K562 (cell line): ENCODE data around the gene PRSS21. TPM values are rescaled to one million over a fixed set of nuclear protein-coding genes. Genes with fewer than 3 reads are reported as not detected.

ENCODE experiments used
- CAMTA2 ChIP-seq: fragments of 250-450 bp; sonication (Bioruptor Pico); conservative IDR thresholded peaks from 2 replicates; pipeline ENCODE4 v1.5.1; 2022
- FOXJ2 ChIP-seq: fragments of 200-800 bp; sonication (Bioruptor generic); IDR thresholded peaks from 2 replicates; pipeline ENCODE4 v1.6.1; 2016; ENCODE audit warnings: missing genetic modification characterization, missing compliant biosample characterization
- FOXK1 ChIP-seq: sonication (generic); formaldehyde crosslinking; IDR thresholded peaks from 2 replicates; pipeline ENCODE4 v1.8.0; 2022; ENCODE audit warnings: missing genetic modification reagents, mild to moderate bottlenecking, borderline replicate concordance
- MECOM ChIP-seq: fragments of 250-450 bp; sonication (Bioruptor Pico); IDR thresholded peaks from 2 replicates; pipeline ENCODE4 v1.8.0; 2022; ENCODE audit warnings: inconsistent platforms
- NFRKB ChIP-seq: fragments of 450-650 bp; IDR thresholded peaks from 2 replicates; pipeline ENCODE4 v1.6.1; 2016; ENCODE audit warnings: low read depth
- POU5F1 ChIP-seq: fragments of 150-350 bp; IDR thresholded peaks from 2 replicates; pipeline ENCODE4 v1.6.1; 2014; ENCODE audit warnings: borderline replicate concordance, low read length, low read depth, mild to moderate bottlenecking; ENCODE audit not compliant: partially characterized antibody
- STAT5A ChIP-seq: IDR thresholded peaks from 2 replicates; pipeline ENCODE4 v1.6.1; 2012; ENCODE audit warnings: low read length, inconsistent platforms, borderline replicate concordance
- XRCC4 ChIP-seq: IDR thresholded peaks from one replicate; pipeline ENCODE4 v1.6.1; 2011; ENCODE audit not compliant: insufficient read depth, insufficient read length; ENCODE audit errors: extremely low read depth
- polyA plus RNA-seq, 8 experiments: library from polyadenylated mRNA; depleted of rRNA in 4 of 8; stranded (reverse) in 5 of 8; unstranded in 3 of 8; fragments of >200 nt; fragmentation: Nextera tagmentation in 2 of 8; fragmentation: Illumina TruSeq in 1 of 8; extraction: Ambion mirVana in 2 of 8; extraction: Trizol in 1 of 8; gene quantifications; 2 replicates each; pipeline versions ENCODE4 v1.2.1 to v1.2.3, GENCODE V29; 2011 to 2014; ENCODE audit warnings: inconsistent platforms in 1 of 8, missing spikeins in 1 of 8
- total RNA-seq, 7 experiments: library from RNA; depleted of rRNA in 6 of 7; stranded (reverse); fragments of >200 nt in 6 of 7; fragmentation: Illumina TruSeq in 2 of 7; extraction: Trizol in 2 of 7; gene quantifications; 2 replicates each; pipeline versions ENCODE4 v1.2.1 to v1.2.3, GENCODE V29; 2011 to 2021; ENCODE audit warnings: low replicate concordance in 1 of 7
- TF ChIP-seq, protein P1 (sequence below): sonication (generic); formaldehyde crosslinking; IDR thresholded peaks from 2 replicates; pipeline ENCODE4 v1.8.1; 2023; ENCODE audit warnings: mild to moderate bottlenecking, missing genetic modification reagents
- TF ChIP-seq, protein P2 (sequence below), 2 experiments: fragments of 200-800 bp in 1 of 2; sonication (Bioruptor generic) in 1 of 2; sonication (generic) in 1 of 2; formaldehyde crosslinking in 1 of 2; IDR thresholded peaks in 1 of 2; conservative IDR thresholded peaks in 1 of 2; 2 replicates each; pipeline versions ENCODE4 v1.5.0 to v1.6.1; 2016 to 2020; ENCODE audit warnings: missing compliant biosample characterization in 1 of 2, missing genetic modification characterization in 1 of 2, missing genetic modification reagents in 1 of 2
- TF ChIP-seq, protein P3 (sequence below): sonication (generic); formaldehyde crosslinking; IDR thresholded peaks from 2 replicates; pipeline ENCODE4 v1.8.0; 2022; ENCODE audit warnings: mild to moderate bottlenecking, missing genetic modification reagents
- TF ChIP-seq, protein P4 (sequence below): IDR thresholded peaks from 2 replicates; pipeline ENCODE4 v1.6.1; 2012; ENCODE audit warnings: low read depth, low read length, improper control_type of control experiment, borderline replicate concordance
- TF ChIP-seq, protein P5 (sequence below): sonication (generic); formaldehyde crosslinking; IDR thresholded peaks from 2 replicates; pipeline ENCODE4 v1.8.0; 2022; ENCODE audit warnings: mild to moderate bottlenecking, low read depth, missing genetic modification reagents
- TF ChIP-seq, protein P6 (sequence below): IDR thresholded peaks from 2 replicates; pipeline ENCODE4 v1.6.1; 2014; ENCODE audit warnings: antibody characterized with exemption
- TF ChIP-seq, protein P7 (sequence below): fragments of 250-450 bp; sonication (Bioruptor Pico); IDR thresholded peaks from 2 replicates; pipeline ENCODE4 v1.5.1; 2021; ENCODE audit warnings: mild to moderate bottlenecking

The PRSS21 gene
- total and polyA plus RNA-seq, 9 of the 15 experiments (the other 6 are each of a cell fraction or from before 2014, with no cell fraction given): 12.1 to 121 (median 61.3) TPM

DNA sequence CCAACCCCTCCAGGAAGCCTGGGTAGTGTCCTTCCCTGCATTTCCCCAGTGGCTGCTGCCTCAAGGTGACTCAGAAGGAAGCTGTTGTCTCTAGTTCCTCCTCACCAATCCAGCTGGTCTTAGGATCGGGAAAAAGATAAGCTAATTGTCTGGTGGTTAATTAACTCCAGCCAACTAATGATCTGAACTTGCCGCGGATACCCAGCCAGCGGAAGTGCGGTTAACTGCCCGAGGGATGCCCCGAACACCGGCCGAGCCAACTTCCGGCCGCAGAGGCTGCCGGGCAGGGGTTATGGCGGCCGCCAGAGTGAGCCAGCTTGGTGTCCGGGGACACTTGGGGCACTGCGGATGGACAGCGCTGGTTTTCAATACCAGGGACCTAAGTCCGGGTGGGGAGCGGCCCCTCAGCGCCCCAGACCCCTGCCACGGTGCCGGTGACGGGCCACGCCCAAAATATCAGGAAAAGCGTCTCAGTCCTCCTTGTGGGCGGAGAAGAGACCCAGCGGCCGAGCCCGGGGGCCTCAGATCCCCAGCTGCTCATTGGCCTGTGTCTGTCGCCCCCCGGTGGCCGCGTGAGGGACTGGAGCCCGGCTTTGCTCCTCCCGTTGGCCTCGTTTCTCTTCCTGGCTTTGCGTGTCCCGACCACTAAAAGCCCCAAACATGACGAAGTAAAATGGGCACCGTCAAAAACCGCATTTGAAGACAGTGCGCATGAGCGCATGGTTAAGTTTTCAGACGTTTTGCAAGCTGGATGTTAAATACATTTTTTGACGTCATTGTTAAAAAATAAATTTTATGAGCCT, 51.2 kb downstream of the PRSS21 start (continued):
- TF ChIP-seq, protein P1, sequence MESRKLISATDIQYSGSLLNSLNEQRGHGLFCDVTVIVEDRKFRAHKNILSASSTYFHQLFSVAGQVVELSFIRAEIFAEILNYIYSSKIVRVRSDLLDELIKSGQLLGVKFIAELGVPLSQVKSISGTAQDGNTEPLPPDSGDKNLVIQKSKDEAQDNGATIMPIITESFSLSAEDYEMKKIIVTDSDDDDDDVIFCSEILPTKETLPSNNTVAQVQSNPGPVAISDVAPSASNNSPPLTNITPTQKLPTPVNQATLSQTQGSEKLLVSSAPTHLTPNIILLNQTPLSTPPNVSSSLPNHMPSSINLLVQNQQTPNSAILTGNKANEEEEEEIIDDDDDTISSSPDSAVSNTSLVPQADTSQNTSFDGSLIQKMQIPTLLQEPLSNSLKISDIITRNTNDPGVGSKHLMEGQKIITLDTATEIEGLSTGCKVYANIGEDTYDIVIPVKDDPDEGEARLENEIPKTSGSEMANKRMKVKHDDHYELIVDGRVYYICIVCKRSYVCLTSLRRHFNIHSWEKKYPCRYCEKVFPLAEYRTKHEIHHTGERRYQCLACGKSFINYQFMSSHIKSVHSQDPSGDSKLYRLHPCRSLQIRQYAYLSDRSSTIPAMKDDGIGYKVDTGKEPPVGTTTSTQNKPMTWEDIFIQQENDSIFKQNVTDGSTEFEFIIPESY: 0 out of 2 replicates have a peak, but pooled peaks have one; percentile 65
- peak; percentile 73 for TF ChIP-seq FOXJ2 (tag)
- TF ChIP-seq STAT5A: no peak
- TF ChIP-seq XRCC4: no peak
- TF ChIP-seq, protein P2, sequence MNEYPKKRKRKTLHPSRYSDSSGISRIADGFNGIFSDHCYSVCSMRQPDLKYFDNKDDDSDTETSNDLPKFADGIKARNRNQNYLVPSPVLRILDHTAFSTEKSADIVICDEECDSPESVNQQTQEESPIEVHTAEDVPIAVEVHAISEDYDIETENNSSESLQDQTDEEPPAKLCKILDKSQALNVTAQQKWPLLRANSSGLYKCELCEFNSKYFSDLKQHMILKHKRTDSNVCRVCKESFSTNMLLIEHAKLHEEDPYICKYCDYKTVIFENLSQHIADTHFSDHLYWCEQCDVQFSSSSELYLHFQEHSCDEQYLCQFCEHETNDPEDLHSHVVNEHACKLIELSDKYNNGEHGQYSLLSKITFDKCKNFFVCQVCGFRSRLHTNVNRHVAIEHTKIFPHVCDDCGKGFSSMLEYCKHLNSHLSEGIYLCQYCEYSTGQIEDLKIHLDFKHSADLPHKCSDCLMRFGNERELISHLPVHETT (CRISPR knock-in tag; conservative IDR thresholded peaks at IDR 0.05 in 1 of 2, IDR thresholded peaks at IDR 0.05 in 1 of 2): peak in 1 of 2 experiments; percentile 96; a peak in 2 of 4 replicates
- TF ChIP-seq, protein P3, sequence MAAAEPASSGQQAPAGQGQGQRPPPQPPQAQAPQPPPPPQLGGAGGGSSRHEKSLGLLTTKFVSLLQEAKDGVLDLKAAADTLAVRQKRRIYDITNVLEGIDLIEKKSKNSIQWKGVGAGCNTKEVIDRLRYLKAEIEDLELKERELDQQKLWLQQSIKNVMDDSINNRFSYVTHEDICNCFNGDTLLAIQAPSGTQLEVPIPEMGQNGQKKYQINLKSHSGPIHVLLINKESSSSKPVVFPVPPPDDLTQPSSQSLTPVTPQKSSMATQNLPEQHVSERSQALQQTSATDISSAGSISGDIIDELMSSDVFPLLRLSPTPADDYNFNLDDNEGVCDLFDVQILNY (CRISPR knock-in tag): no peak
- TF ChIP-seq FOXK1: peak; percentile 33; the same call in 1 of the 2 replicates
- no peak for TF ChIP-seq POU5F1
- TF ChIP-seq CAMTA2 (CRISPR knock-in tag): 0 out of 2 replicates have a peak, but pooled peaks have one; percentile 25
- TF ChIP-seq, protein P4, sequence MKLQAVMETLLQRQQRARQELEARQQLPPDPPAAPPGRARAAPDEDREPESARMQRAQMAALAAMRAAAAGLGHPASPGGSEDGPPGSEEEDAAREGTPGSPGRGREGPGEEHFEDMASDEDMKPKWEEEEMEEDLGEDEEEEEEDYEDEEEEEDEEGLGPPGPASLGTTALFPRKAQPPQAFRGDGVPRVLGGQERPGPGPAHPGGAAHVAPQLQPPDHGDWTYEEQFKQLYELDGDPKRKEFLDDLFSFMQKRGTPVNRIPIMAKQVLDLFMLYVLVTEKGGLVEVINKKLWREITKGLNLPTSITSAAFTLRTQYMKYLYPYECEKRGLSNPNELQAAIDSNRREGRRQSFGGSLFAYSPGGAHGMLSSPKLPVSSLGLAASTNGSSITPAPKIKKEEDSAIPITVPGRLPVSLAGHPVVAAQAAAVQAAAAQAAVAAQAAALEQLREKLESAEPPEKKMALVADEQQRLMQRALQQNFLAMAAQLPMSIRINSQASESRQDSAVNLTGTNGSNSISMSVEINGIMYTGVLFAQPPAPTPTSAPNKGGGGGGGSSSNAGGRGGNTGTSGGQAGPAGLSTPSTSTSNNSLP: no peak
- TF ChIP-seq, protein P5, sequence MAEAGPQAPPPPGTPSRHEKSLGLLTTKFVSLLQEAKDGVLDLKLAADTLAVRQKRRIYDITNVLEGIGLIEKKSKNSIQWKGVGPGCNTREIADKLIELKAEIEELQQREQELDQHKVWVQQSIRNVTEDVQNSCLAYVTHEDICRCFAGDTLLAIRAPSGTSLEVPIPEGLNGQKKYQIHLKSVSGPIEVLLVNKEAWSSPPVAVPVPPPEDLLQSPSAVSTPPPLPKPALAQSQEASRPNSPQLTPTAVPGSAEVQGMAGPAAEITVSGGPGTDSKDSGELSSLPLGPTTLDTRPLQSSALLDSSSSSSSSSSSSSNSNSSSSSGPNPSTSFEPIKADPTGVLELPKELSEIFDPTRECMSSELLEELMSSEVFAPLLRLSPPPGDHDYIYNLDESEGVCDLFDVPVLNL: no peak
- TF ChIP-seq, protein P6, sequence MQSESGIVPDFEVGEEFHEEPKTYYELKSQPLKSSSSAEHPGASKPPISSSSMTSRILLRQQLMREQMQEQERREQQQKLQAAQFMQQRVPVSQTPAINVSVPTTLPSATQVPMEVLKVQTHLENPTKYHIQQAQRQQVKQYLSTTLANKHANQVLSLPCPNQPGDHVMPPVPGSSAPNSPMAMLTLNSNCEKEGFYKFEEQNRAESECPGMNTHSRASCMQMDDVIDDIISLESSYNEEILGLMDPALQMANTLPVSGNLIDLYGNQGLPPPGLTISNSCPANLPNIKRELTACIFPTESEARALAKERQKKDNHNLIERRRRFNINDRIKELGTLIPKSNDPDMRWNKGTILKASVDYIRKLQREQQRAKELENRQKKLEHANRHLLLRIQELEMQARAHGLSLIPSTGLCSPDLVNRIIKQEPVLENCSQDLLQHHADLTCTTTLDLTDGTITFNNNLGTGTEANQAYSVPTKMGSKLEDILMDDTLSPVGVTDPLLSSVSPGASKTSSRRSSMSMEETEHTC: 0 out of 2 replicates have a peak, but pooled peaks have one; percentile 13
- TF ChIP-seq NFRKB: peak; percentile 86
- TF ChIP-seq, protein P7, sequence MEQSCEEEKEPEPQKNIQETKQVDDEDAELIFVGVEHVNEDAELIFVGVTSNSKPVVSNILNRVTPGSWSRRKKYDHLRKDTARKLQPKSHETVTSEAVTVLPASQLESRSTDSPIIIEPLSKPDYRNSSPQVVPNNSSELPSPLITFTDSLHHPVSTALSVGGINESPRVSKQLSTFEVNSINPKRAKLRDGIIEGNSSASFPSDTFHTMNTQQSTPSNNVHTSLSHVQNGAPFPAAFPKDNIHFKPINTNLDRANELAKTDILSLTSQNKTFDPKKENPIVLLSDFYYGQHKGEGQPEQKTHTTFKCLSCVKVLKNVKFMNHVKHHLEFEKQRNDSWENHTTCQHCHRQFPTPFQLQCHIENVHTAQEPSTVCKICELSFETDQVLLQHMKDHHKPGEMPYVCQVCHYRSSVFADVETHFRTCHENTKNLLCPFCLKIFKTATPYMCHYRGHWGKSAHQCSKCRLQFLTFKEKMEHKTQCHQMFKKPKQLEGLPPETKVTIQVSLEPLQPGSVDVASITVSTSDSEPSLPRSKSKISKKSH (CRISPR knock-in tag): 0 out of 2 replicates have a peak, but pooled peaks have one; percentile 20
- peak; percentile 79 for TF ChIP-seq MECOM (CRISPR knock-in tag)
